ENCODE measurements around the gene CAVIN3. TPM values are rescaled to one million over a fixed set of nuclear protein-coding genes. Genes with fewer than 3 reads are reported as not detected.
A peak's percentile ranks its signal among the peaks of the same experiment; 100 is the strongest.

Gene CAVIN3
- total and polyA plus RNA-seq, 2 of the 4 experiments (the other 2 are of a cell fraction) = 112 to 185 TPM

DNA sequence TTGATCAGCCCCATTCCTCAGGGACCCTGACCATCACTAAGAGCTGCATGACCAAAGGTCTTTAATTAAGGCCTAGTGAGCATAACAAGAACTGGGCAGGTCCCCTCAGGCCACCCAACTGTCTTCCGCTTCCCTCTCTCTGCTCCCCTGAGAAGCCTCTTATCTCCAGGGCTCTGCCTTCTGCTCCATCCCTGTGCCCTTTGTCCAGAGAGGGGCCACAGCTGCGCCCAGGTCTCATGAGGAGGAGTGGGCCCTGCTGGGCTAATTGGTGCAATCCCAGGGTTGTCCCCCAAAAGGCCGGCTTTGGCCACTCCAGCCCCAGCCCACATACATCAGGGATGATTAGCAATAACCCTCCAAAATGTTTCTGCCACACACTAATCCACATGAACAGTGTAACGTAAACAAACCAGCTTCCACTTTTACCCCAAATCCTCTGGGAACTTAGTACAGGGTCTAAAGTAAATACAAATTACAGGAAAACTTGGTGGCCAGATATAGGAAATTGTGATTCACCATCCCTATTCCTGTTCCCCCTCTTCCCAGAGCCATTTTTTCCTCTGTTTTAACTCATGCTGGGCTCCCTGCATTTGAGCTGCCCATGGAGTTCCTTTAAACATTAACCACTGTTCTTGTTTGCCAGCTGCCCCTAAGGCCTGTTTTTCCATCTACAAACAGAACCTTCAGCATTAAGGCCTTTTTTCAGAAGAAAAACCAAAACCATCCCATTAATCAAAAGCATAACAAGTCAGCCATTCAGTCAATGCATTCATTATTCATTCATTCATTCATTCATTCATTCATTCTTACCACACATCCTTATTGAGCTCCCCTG lies 34.6 kb upstream of the CAVIN3 start:
- H2BK5ac ChIP-seq (ENCODE audit: low read depth, low read length, poor library complexity, severe bottlenecking) = no peak overlapping the region
- H3K27me3 ChIP-seq (ENCODE audit: control insufficient read depth, insufficient read depth, low read length) = no peaks in the 10 kb centered on the region
- H2BK20ac ChIP-seq (ENCODE audit: low read depth, low read length) = peak overlapping the region; percentile 15; the same call in 1 of the 2 replicates
- H3K56ac ChIP-seq (ENCODE audit: extremely low read depth, insufficient read depth, low read length) = no peak overlapping the region
- H3K23ac ChIP-seq (ENCODE audit: low read depth, low read length) = no peak overlapping the region
- no CpG with 5 or more reads among the region's 4 CpGs for WGBS, 2 experiments (ENCODE audit: extremely low coverage in 2 of 2, insufficient read length in 1 of 2)
- intact Hi-C loops (cut with micrococcal nuclease) (no loop called here), dilution Hi-C loops (cut with HindIII; ENCODE audit: low sequenced_read_pairs, unreplicated experiment) (no loop called here), in situ Hi-C loops (cut with MboI; ENCODE audit: low sequenced_read_pairs) (loop anchor here (5.0 to 25.0 kb wide), 3 partner anchors 108 to 668 kb away; partner anchors contain the start of genes TRIM22 and TRIM5)
- no peak for DNase-seq
- no peak overlapping the region for H2BK120ac ChIP-seq (ENCODE audit: low read depth, low read length)
- H3K4me3 ChIP-seq (ENCODE audit: insufficient read depth, low read depth, low read length) = no peak overlapping the region
- H3K79me1 ChIP-seq (ENCODE audit: low read depth in 1 of 2, low read length in 2 of 2) = no peaks in the 10 kb centered on the region
- H2AFZ ChIP-seq (replicated peaks; ENCODE audit: low read length, poor library complexity) = peak overlapping the region; percentile 59
- peak overlapping the region; percentile 45 for H2AK9ac ChIP-seq (replicated peaks; ENCODE audit: low read depth, low read length, poor library complexity)
- no peak for ATAC-seq (ENCODE audit: low read depth)
- no peak overlapping the region for H4K5ac ChIP-seq (ENCODE audit: low read depth, low read length)
- H4K91ac ChIP-seq (ENCODE audit: insufficient read depth, low read depth, low read length) = no peak overlapping the region
- H3K36me3 ChIP-seq (ENCODE audit: control insufficient read depth, insufficient read depth, low read length) = no peaks in the 10 kb centered on the region
- H3K9ac ChIP-seq (ENCODE audit: low read depth, low read length) = no peak overlapping the region
- H3K4ac ChIP-seq (ENCODE audit: low read depth, low read length) = no peak overlapping the region
- no peak overlapping the region for H3K4me2 ChIP-seq (ENCODE audit: low read depth, low read length)
- ChIA-PET POLR2A (ENCODE audit: unreplicated experiment) (no interaction called here), CTCF (interaction anchor here (1.2 to 4.8 kb wide), 4 partner anchors 8 to 104 kb away, joined by 3 to 49 read pairs (median 24); no protein-coding TSS in a partner anchor)
- no peak overlapping the region for H2BK15ac ChIP-seq (ENCODE audit: low read depth, low read length)
- TF ChIP-seq POLR2A (IDR thresholded peaks at IDR 0.05; ENCODE audit: low read depth, low read length) (no peak), CTCF (conservative IDR thresholded peaks at IDR 0.05; ENCODE audit: low read depth, low read length) (no peak), MAFK (IDR thresholded peaks at IDR 0.05; ENCODE audit: low read depth, low read length) (no peak), NFE2L2 (IDR thresholded peaks at IDR 0.05; ENCODE audit: low read depth, low read length) (no peak), SMC3 (IDR thresholded peaks at IDR 0.05; ENCODE audit: low read depth, low read length) (no peak), MAZ (IDR thresholded peaks at IDR 0.05; ENCODE audit: borderline replicate concordance, low read depth, low read length) (no peak), BHLHE40 (IDR thresholded peaks at IDR 0.05; ENCODE audit: low read depth, low read length) (no peak), RCOR1 (IDR thresholded peaks at IDR 0.05; ENCODE audit: insufficient replicate concordance, low read length) (no peak), CHD1 (IDR thresholded peaks at IDR 0.05; ENCODE audit: low read depth, low read length) (no peak), RFX5 (IDR thresholded peaks at IDR 0.05; ENCODE audit: low read depth, low read length) (no peak), RAD21 (IDR thresholded peaks at IDR 0.05; ENCODE audit: low read length) (no peak), MXI1 (IDR thresholded peaks at IDR 0.05; ENCODE audit: borderline replicate concordance, low read depth, low read length) (no peak)
- TF ChIP-seq, protein P1, sequence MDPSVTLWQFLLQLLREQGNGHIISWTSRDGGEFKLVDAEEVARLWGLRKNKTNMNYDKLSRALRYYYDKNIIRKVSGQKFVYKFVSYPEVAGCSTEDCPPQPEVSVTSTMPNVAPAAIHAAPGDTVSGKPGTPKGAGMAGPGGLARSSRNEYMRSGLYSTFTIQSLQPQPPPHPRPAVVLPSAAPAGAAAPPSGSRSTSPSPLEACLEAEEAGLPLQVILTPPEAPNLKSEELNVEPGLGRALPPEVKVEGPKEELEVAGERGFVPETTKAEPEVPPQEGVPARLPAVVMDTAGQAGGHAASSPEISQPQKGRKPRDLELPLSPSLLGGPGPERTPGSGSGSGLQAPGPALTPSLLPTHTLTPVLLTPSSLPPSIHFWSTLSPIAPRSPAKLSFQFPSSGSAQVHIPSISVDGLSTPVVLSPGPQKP (IDR thresholded peaks at IDR 0.05; ENCODE audit: borderline replicate concordance, low read depth, low read length) = no peak
- TF ChIP-seq, protein P2, sequence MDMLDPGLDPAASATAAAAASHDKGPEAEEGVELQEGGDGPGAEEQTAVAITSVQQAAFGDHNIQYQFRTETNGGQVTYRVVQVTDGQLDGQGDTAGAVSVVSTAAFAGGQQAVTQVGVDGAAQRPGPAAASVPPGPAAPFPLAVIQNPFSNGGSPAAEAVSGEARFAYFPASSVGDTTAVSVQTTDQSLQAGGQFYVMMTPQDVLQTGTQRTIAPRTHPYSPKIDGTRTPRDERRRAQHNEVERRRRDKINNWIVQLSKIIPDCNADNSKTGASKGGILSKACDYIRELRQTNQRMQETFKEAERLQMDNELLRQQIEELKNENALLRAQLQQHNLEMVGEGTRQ (IDR thresholded peaks at IDR 0.05; ENCODE audit: low read depth, low read length) = no peak
- H3K14ac ChIP-seq (replicated peaks; ENCODE audit: low read depth, low read length) = no peak overlapping the region
- no peaks in the 10 kb centered on the region for H3K9me3 ChIP-seq (ENCODE audit: control insufficient read depth, insufficient read depth, low read length)
- H4K20me1 ChIP-seq (ENCODE audit: insufficient read depth, low read length) = no peaks in the 10 kb centered on the region
- no peak overlapping the region for H2AK5ac ChIP-seq (ENCODE audit: low read depth, low read length)
- no TSS peak for BruUV-seq (replicated peaks)
- no peak overlapping the region for H3K27ac ChIP-seq (ENCODE audit: insufficient read depth, low read length)
- H3K9me1 ChIP-seq (ENCODE audit: insufficient read depth, low read length) = peaks cover 7% of the 10 kb centered on the region
- no peak overlapping the region for H3K18ac ChIP-seq (ENCODE audit: low read depth, low read length)
- H4K8ac ChIP-seq (ENCODE audit: low read depth in 2 of 2, low read length in 2 of 2) = no peak overlapping the region; a peak in 1 of 4 replicates
- H3K4me1 ChIP-seq (ENCODE audit: control insufficient read depth, insufficient read depth, low read length) = peaks cover 11% of the 10 kb centered on the region
